Fibroblast of lung (primary cell): ENCODE data around the gene CD8B2.

ENCODE experiments used
- EZH2 ChIP-seq: IDR thresholded peaks from 2 replicates; pipeline ENCODE4 v1.5.1; 2012; ENCODE audit warnings: low read length, control low read depth, mild to moderate bottlenecking; ENCODE audit errors: missing control alignments
- TF ChIP-seq, protein P1 (sequence below), 2 donors: IDR thresholded peaks in 1 of 2; conservative IDR thresholded peaks in 1 of 2; 1 replicate in 1 of 2; 2 replicates in 1 of 2; pipeline ENCODE4 v1.5.1; 2011 to 2012; ENCODE audit warnings: low read length in 2 of 2, control low read depth in 1 of 2, inconsistent platforms in 1 of 2, low read depth in 1 of 2, mild to moderate bottlenecking in 1 of 2

DNA sequence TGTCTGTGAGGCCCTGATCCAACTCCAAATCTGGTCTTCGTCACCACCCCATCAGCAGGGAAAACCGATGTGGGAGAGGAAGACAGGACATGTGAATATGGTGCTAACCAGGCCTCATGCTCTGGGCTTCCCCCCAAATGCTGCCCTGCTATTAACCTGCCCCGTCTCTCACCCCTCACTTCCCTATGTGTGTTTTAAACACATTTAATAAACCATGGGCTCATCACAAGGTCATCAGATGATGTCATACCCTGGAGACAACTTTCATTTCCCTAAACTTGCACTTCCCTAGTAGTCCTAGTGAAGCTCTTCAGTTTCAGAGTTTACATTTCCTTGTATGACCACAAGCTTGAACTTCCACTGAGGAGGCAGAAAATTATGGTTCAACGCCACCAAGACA lies 49.9 kb downstream of the CD8B2 start:
- TF ChIP-seq EZH2, result no peak
- TF ChIP-seq, protein P1, sequence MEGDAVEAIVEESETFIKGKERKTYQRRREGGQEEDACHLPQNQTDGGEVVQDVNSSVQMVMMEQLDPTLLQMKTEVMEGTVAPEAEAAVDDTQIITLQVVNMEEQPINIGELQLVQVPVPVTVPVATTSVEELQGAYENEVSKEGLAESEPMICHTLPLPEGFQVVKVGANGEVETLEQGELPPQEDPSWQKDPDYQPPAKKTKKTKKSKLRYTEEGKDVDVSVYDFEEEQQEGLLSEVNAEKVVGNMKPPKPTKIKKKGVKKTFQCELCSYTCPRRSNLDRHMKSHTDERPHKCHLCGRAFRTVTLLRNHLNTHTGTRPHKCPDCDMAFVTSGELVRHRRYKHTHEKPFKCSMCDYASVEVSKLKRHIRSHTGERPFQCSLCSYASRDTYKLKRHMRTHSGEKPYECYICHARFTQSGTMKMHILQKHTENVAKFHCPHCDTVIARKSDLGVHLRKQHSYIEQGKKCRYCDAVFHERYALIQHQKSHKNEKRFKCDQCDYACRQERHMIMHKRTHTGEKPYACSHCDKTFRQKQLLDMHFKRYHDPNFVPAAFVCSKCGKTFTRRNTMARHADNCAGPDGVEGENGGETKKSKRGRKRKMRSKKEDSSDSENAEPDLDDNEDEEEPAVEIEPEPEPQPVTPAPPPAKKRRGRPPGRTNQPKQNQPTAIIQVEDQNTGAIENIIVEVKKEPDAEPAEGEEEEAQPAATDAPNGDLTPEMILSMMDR (conservative IDR thresholded peaks at IDR 0.05 in 1 of 2, IDR thresholded peaks at IDR 0.05 in 1 of 2; ENCODE audit: low read depth in 1 of 2, low read length in 2 of 2), result no peak
